GM12878 (cell line): ENCODE measurements around the gene ACSM4. TPM values are rescaled to one million over a fixed set of nuclear protein-coding genes. Genes with fewer than 3 reads are reported as not detected.

ENCODE experiments used
- ATAC-seq: fragments of 200-7000 bp; cut with Tn5 transposase; 3 replicates; pipeline ENCODE4 v1.9.1; 2020; ENCODE audit warnings: mild to moderate bottlenecking, moderate library complexity
- BruUV-seq: library from RNA; stranded (reverse); fragments of 400-500 nt; replicated peaks from 2 replicates; lab custom pipeline; 2021; lab: Mats Ljungman, UMichigan
- CTCF ChIA-PET: fragments of 300-600 bp; sonication (Branson Sonifier 250); formaldehyde crosslinking; extraction: SDS; loops from one replicate; lab custom pipeline; 2021; ENCODE audit warnings: inconsistent platforms; lab: Yijun Ruan, JAX
- POLR2A ChIA-PET: fragments of 350-600 bp; formaldehyde crosslinking; extraction: SDS; loops from one replicate; lab custom pipeline; 2021; ENCODE audit warnings: inconsistent platforms; lab: Charles Lee
- RAD21 ChIA-PET: fragments of 300-600 bp; sonication (Branson Sonifier 250); formaldehyde crosslinking; loops from one replicate; lab custom pipeline; 2023; ENCODE audit warnings: antibody characterized with exemption; ENCODE audit not compliant: unreplicated experiment; lab: Charles Lee
- SMC1A ChIA-PET: fragments of 300-600 bp; sonication (Branson Sonifier 250); formaldehyde crosslinking; loops from one replicate; lab custom pipeline; 2023; ENCODE audit not compliant: unreplicated experiment, uncharacterized antibody; lab: Charles Lee
- DNase-seq: peaks from one replicate; pipeline ENCODE4 v3.0.0-alpha.2; 2011; ENCODE audit warnings: low read depth, low spot score
- FAIRE-seq: peaks from 3 replicates; lab custom pipeline; 2011; peaks lifted over from hg19 to GRCh38; lab: Jason Lieb, UNC
- H2AFZ ChIP-seq: 2 replicates; pipeline ENCODE4 v1.6.0; 2011; ENCODE audit warnings: low read depth, low read length, control low read depth; ENCODE audit not compliant: control insufficient read depth
- H3K27ac ChIP-seq: 2 replicates; pipeline ENCODE4 v1.5.1; 2011; ENCODE audit warnings: control low read depth; ENCODE audit not compliant: control insufficient read depth, insufficient read depth
- H3K27me3 ChIP-seq, 2 experiments: replicated peaks in 1 of 2; 2 replicates each; pipeline versions ENCODE4 v1.6.0 to v1.6.1; 2011; ENCODE audit warnings: low read length in 1 of 2; ENCODE audit not compliant: control insufficient read depth in 2 of 2, insufficient read depth in 2 of 2
- H3K36me3 ChIP-seq, 2 experiments: 2 replicates each; pipeline ENCODE4 v1.5.1; 2011; ENCODE audit warnings: low read length in 1 of 2; ENCODE audit not compliant: control insufficient read depth in 2 of 2, insufficient read depth in 2 of 2
- H3K4me1 ChIP-seq: 2 replicates; pipeline ENCODE4 v1.6.1; 2011; ENCODE audit warnings: mild to moderate bottlenecking, low read length, moderate library complexity, mixed read lengths; ENCODE audit not compliant: control insufficient read depth, insufficient read depth
- H3K4me2 ChIP-seq: 2 replicates; pipeline ENCODE4 v1.6.0; 2011; ENCODE audit warnings: control low read depth; ENCODE audit not compliant: control insufficient read depth, insufficient read depth
- H3K4me3 ChIP-seq: fragments of 200-600 bp; sonication (generic); 2 replicates; pipeline ENCODE4 v1.5.1; 2016
- H3K79me2 ChIP-seq: 2 replicates; pipeline ENCODE4 v1.6.0; 2011; ENCODE audit warnings: low read length; ENCODE audit not compliant: control insufficient read depth, insufficient read depth
- H3K9ac ChIP-seq: 2 replicates; pipeline ENCODE4 v1.8.0; 2011; ENCODE audit warnings: low read length, control low read depth, mixed read lengths; ENCODE audit not compliant: control insufficient read depth, insufficient read depth
- H3K9me3 ChIP-seq: replicated peaks from 3 replicates; pipeline ENCODE4 v1.5.1; 2011; ENCODE audit warnings: mild to moderate bottlenecking, low read length; ENCODE audit not compliant: control insufficient read depth, insufficient read depth
- H4K20me1 ChIP-seq: 2 replicates; pipeline ENCODE4 v1.6.0; 2011; ENCODE audit not compliant: control insufficient read depth, insufficient read depth
- CBX3 ChIP-seq: fragments of 200-600 bp; sonication (generic); IDR thresholded peaks from 2 replicates; pipeline ENCODE4 v1.6.1; 2016; ENCODE audit warnings: low read depth, borderline replicate concordance
- CUX1 ChIP-seq: IDR thresholded peaks from 2 replicates; pipeline ENCODE4 v1.6.1; 2012; ENCODE audit warnings: improper control_type of control experiment, low read depth, low read length; ENCODE audit not compliant: insufficient replicate concordance
- E2F4 ChIP-seq: IDR thresholded peaks from 2 replicates; pipeline ENCODE4 v1.6.1; 2012; ENCODE audit warnings: low read depth, low read length, improper control_type of control experiment
- EGR1 ChIP-seq, 2 experiments: IDR thresholded peaks; 1 replicate in 1 of 2; 2 replicates in 1 of 2; pipeline ENCODE4 v1.6.1; 2011 to 2012; ENCODE audit warnings: low read depth in 2 of 2, low read length in 2 of 2, borderline replicate concordance in 1 of 2, mild to moderate bottlenecking in 1 of 2, moderate library complexity in 1 of 2
- FOS ChIP-seq: IDR thresholded peaks from 3 replicates; pipeline ENCODE4 v1.6.1; 2011; ENCODE audit warnings: borderline replicate concordance; ENCODE audit not compliant: insufficient read length; ENCODE audit errors: extremely low read depth
- IRF4 ChIP-seq: IDR thresholded peaks from 2 replicates; pipeline ENCODE4 v1.6.1; 2011; ENCODE audit warnings: low read depth, low read length
- KDM1A ChIP-seq: fragments of 200-600 bp; sonication (generic); IDR thresholded peaks from 2 replicates; pipeline ENCODE4 v1.6.1; 2016; ENCODE audit warnings: borderline replicate concordance
- NFYB ChIP-seq: IDR thresholded peaks from 2 replicates; pipeline ENCODE4 v1.6.1; 2011; ENCODE audit warnings: low read depth, mild to moderate bottlenecking, low read length, improper control_type of control experiment, moderate library complexity; ENCODE audit not compliant: insufficient read depth
- PKNOX1 ChIP-seq: fragments of 450-650 bp; IDR thresholded peaks from 2 replicates; pipeline ENCODE4 v1.6.1; 2016; ENCODE audit warnings: mild to moderate bottlenecking
- POLR2AphosphoS5 ChIP-seq: IDR thresholded peaks from 2 replicates; pipeline ENCODE4 v1.6.1; 2011; ENCODE audit warnings: mild to moderate bottlenecking, low read length, inconsistent platforms
- SMAD5 ChIP-seq: IDR thresholded peaks from 2 replicates; pipeline ENCODE4 v1.6.1; 2016; ENCODE audit warnings: antibody characterized with exemption, low read depth
- SMARCA5 ChIP-seq: fragments of 450-650 bp; IDR thresholded peaks from 2 replicates; pipeline ENCODE4 v1.6.1; 2017; ENCODE audit warnings: mild to moderate bottlenecking
- STAT3 ChIP-seq: IDR thresholded peaks from 2 replicates; pipeline ENCODE4 v1.6.1; 2011; ENCODE audit warnings: low read depth, low read length, improper control_type of control experiment
- ZBTB4 ChIP-seq: fragments of 450-650 bp; formaldehyde crosslinking; IDR thresholded peaks from 2 replicates; pipeline ENCODE4 v1.4.0; 2022; ENCODE audit warnings: mild to moderate bottlenecking, moderate library complexity
- WGBS: methylation state at CpG from one replicate; pipeline ENCODE4 v1.1.6; 2016; ENCODE audit warnings: low lambda C conversion rate; ENCODE audit not compliant: insufficient replicate concordance, insufficient coverage; ENCODE audit errors: missing lambda C conversion rate; 5-methylcytosine and 5-hydroxymethylcytosine counted together
- in situ Hi-C: fragments of 300-500 bp; cut with MboI; formaldehyde crosslinking; loops from 9 replicates; pipeline ENCODE4 v1.14.3; 2018; ENCODE audit warnings: mixed read lengths
- intact Hi-C: fragments of 100-400 bp; cut with micrococcal nuclease; formaldehyde crosslinking; loops from one replicate; pipeline ENCODE4 v1.14.2; 2022; ENCODE audit not compliant: unreplicated experiment
- polyA plus RNA-seq, 11 experiments: library from polyadenylated mRNA; depleted of rRNA in 4 of 11; unstranded in 6 of 11; stranded (reverse) in 5 of 11; fragments of >200 nt; fragmentation: Nextera tagmentation in 4 of 11; fragmentation: Illumina TruSeq in 1 of 11; extraction: Ambion mirVana in 4 of 11; extraction: Trizol in 1 of 11; gene quantifications; 1 replicate in 1 of 11; 2 replicates in 10 of 11; pipeline versions ENCODE4 v1.2.1 to v1.2.3, GENCODE V29; 2011 to 2016; ENCODE audit warnings: inconsistent platforms in 2 of 11, missing spikeins in 2 of 11, low read depth in 1 of 11
- total RNA-seq, 4 experiments: library from RNA; depleted of rRNA in 3 of 4; stranded (reverse); fragments of >200 nt in 3 of 4; fragmentation: Illumina TruSeq in 1 of 4; extraction: Trizol in 1 of 4; gene quantifications; 2 replicates each; pipeline versions ENCODE4 v1.2.1 to v1.2.3, GENCODE V29; 2013 to 2021

The ACSM4 gene
- total and polyA plus RNA-seq, 10 of the 15 experiments (the other 5 are each of a cell fraction or from before 2014, with no cell fraction given), result not detected

GRCh38 chr12:7324176-7324575 lies 20.3 kb downstream of the ACSM4 start:
- 45% methylated on average over 5 of the region's 5 CpGs for WGBS
- no peaks in the 10 kb centered on the region for H3K36me3 ChIP-seq
- FAIRE-seq, result no peak
- no peak for ATAC-seq
- no peak overlapping the region for H2AFZ ChIP-seq
- H3K4me2 ChIP-seq, result no peak overlapping the region
- no peaks in the 10 kb centered on the region for H3K79me2 ChIP-seq
- H3K4me3 ChIP-seq, result no peak overlapping the region
- no peaks in the 10 kb centered on the region; a peak in 1 of 4 replicates for H3K27me3 ChIP-seq
- ChIA-PET POLR2A (no interaction called here), CTCF (no interaction called here), RAD21 (no interaction called here), SMC1A (no interaction called here)
- no peak overlapping the region for H3K27ac ChIP-seq
- H3K9ac ChIP-seq, result no peak overlapping the region
- H3K9me3 ChIP-seq, result no peaks in the 10 kb centered on the region
- no peaks in the 10 kb centered on the region for H4K20me1 ChIP-seq
- intact Hi-C loops (no loop called here), in situ Hi-C loops (no loop called here)
- no TSS peak for BruUV-seq
- no peaks in the 10 kb centered on the region for H3K4me1 ChIP-seq
- DNase-seq, result no peak
- no peak for TF ChIP-seq SMAD5
- no peak for TF ChIP-seq CBX3
- no peak for TF ChIP-seq SMARCA5
- TF ChIP-seq CUX1, result no peak
- no peak for TF ChIP-seq E2F4
- TF ChIP-seq NFYB, result no peak
- no peak for TF ChIP-seq ZBTB4 (CRISPR knock-in tag)
- no peak for TF ChIP-seq STAT3
- no peak for TF ChIP-seq POLR2AphosphoS5
- no peak for TF ChIP-seq FOS
- no peak for TF ChIP-seq EGR1 (IDR thresholded peaks at IDR 0.05; ENCODE audit: borderline replicate concordance in 1 of 2, low read depth in 2 of 2, low read length in 2 of 2)
- no peak for TF ChIP-seq PKNOX1
- TF ChIP-seq IRF4, result no peak
- no peak for TF ChIP-seq KDM1A
